A549 (cell line): ENCODE results near the gene ATXN7L1. TPM values are rescaled to one million over a fixed set of nuclear protein-coding genes. Genes with fewer than 3 reads are reported as not detected.

Experiments
- ATAC-seq, 2 experiments: fragments of 200-7000 bp in 1 of 2; fragments of >200 bp in 1 of 2; cut with Nextera tagmentation in 1 of 2; cut with Tn5 transposase in 1 of 2; 3 replicates each; pipeline versions ENCODE4 v1.8.0 to v1.9.1; 2018 to 2020; ENCODE audit warnings: mild to moderate bottlenecking in 1 of 2, moderate library complexity in 1 of 2
- CTCF ChIA-PET: fragments of 300-600 bp; sonication (Branson Sonifier 250); formaldehyde crosslinking; extraction: SDS; loops from one replicate; lab custom pipeline; 2021; ENCODE audit warnings: antibody characterized with exemption, inconsistent platforms; lab: Yijun Ruan, JAX
- POLR2A ChIA-PET: fragments of 350-600 bp; formaldehyde crosslinking; extraction: SDS; loops from one replicate; lab custom pipeline; 2021; ENCODE audit warnings: antibody characterized with exemption, inconsistent platforms; lab: Yijun Ruan, JAX
- DNase-seq, 2 experiments: peaks; one replicate each; pipeline versions ENCODE4 v3.0.0 to v3.0.0-alpha.2; 2011 to 2016; ENCODE audit warnings: low read depth in 1 of 2, low spot score in 1 of 2
- FAIRE-seq: peaks from 2 replicates; lab custom pipeline; 2011; peaks lifted over from hg19 to GRCh38; lab: Jason Lieb, UNC
- H3K27ac ChIP-seq, 2 experiments: fragments of >200 bp; sonication (Bioruptor Twin); formaldehyde crosslinking; 3 replicates each; pipeline ENCODE4 v1.5.1; 2016 to 2017
- H3K4me1 ChIP-seq: fragments of >200 bp; sonication (Bioruptor Twin); formaldehyde crosslinking; 3 replicates; pipeline ENCODE4 v1.6.1; 2016
- H3K4me2 ChIP-seq: fragments of >200 bp; sonication (Bioruptor Twin); formaldehyde crosslinking; 3 replicates; pipeline ENCODE4 v1.6.1; 2016
- H3K4me3 ChIP-seq: fragments of >200 bp; sonication (Bioruptor Twin); formaldehyde crosslinking; 3 replicates; pipeline ENCODE4 v1.5.1; 2016
- H3K9me3 ChIP-seq: fragments of >200 bp; sonication (Bioruptor Twin); formaldehyde crosslinking; 3 replicates; pipeline ENCODE4 v1.6.1; 2016
- BCL3 ChIP-seq: fragments of >200 bp; sonication (Bioruptor Twin); formaldehyde crosslinking; IDR thresholded peaks from 3 replicates; pipeline ENCODE4 v1.6.1; 2016
- CBX2 ChIP-seq: fragments of 200-600 bp; sonication (generic); IDR thresholded peaks from 2 replicates; pipeline ENCODE4 v1.6.1; 2016; ENCODE audit warnings: low read depth, mild to moderate bottlenecking, borderline replicate concordance
- CEBPB ChIP-seq, 2 experiments: fragments of >200 bp in 1 of 2; sonication (Bioruptor Twin) in 1 of 2; formaldehyde crosslinking in 1 of 2; IDR thresholded peaks; 2 replicates each; pipeline ENCODE4 v1.6.1; 2012 to 2016
- CHD2 ChIP-seq: fragments of 150-350 bp; IDR thresholded peaks from 2 replicates; pipeline ENCODE4 v1.6.1; 2014; ENCODE audit warnings: low read length; ENCODE audit not compliant: partially characterized antibody
- CHD4 ChIP-seq: fragments of 200-600 bp; sonication (generic); IDR thresholded peaks from 2 replicates; pipeline ENCODE4 v1.6.1; 2016; ENCODE audit warnings: antibody characterized with exemption, mild to moderate bottlenecking, borderline replicate concordance
- CTCF ChIP-seq: fragments of >200 bp; sonication (Bioruptor Twin); formaldehyde crosslinking; IDR thresholded peaks from 3 replicates; pipeline ENCODE4 v1.5.1; 2016
- E2F6 ChIP-seq: IDR thresholded peaks from 2 replicates; pipeline ENCODE4 v1.6.1; 2012; ENCODE audit warnings: low read depth, borderline replicate concordance
- EHMT2 ChIP-seq: fragments of 200-600 bp; sonication (generic); IDR thresholded peaks from 2 replicates; pipeline ENCODE4 v1.6.1; 2016; ENCODE audit warnings: antibody characterized with exemption, low read depth, mild to moderate bottlenecking, moderate library complexity
- ESRRA ChIP-seq: fragments of 150-350 bp; IDR thresholded peaks from 2 replicates; pipeline ENCODE4 v1.6.1; 2014; ENCODE audit warnings: mild to moderate bottlenecking, low read length, borderline replicate concordance
- FOXS1 ChIP-seq: fragments of 250-450 bp; sonication (Bioruptor Pico); IDR thresholded peaks from 2 replicates; pipeline ENCODE4 v1.5.0; 2020; ENCODE audit warnings: mild to moderate bottlenecking, moderate library complexity
- GATA3 ChIP-seq: IDR thresholded peaks from 2 replicates; pipeline ENCODE4 v1.6.1; 2012; ENCODE audit warnings: borderline replicate concordance
- HDAC2 ChIP-seq: fragments of 200-600 bp; sonication (generic); IDR thresholded peaks from 2 replicates; pipeline ENCODE4 v1.6.1; 2016
- HOXB13 ChIP-seq: fragments of 250-450 bp; sonication (Bioruptor Pico); IDR thresholded peaks from 2 replicates; pipeline ENCODE4 v1.5.0; 2020; ENCODE audit warnings: low read depth, mild to moderate bottlenecking, moderate library complexity
- JUNB ChIP-seq: fragments of >200 bp; sonication (Bioruptor Twin); formaldehyde crosslinking; IDR thresholded peaks from 2 replicates; pipeline ENCODE4 v1.6.1; 2016
- KDM1A ChIP-seq: fragments of 200-600 bp; sonication (generic); IDR thresholded peaks from 2 replicates; pipeline ENCODE4 v1.6.1; 2016; ENCODE audit warnings: low read depth, mild to moderate bottlenecking
- MAFK ChIP-seq: fragments of 450-650 bp; IDR thresholded peaks from 2 replicates; pipeline ENCODE4 v1.6.1; 2014; ENCODE audit not compliant: partially characterized antibody
- MAX ChIP-seq: IDR thresholded peaks from 2 replicates; pipeline ENCODE4 v1.6.1; 2012
- MYC ChIP-seq: IDR thresholded peaks from 2 replicates; pipeline ENCODE4 v1.6.1; 2012; ENCODE audit warnings: mild to moderate bottlenecking, inconsistent platforms, low read length, improper control_type of control experiment, borderline replicate concordance
- NFE2L2 ChIP-seq: fragments of 150-350 bp; conservative IDR thresholded peaks from 2 replicates; pipeline ENCODE4 v1.6.1; 2014; ENCODE audit warnings: low read length
- NR3C1 ChIP-seq: fragments of >200 bp; sonication (Bioruptor Twin); formaldehyde crosslinking; IDR thresholded peaks from 3 replicates; pipeline ENCODE4 v1.6.1; 2017
- PBX3 ChIP-seq: IDR thresholded peaks from 2 replicates; pipeline ENCODE4 v1.6.1; 2012
- POLR2AphosphoS2 ChIP-seq: conservative IDR thresholded peaks from 2 replicates; pipeline ENCODE4 v1.6.1; 2012; ENCODE audit warnings: low read length, improper control_type of control experiment, inconsistent platforms
- TFCP2L1 ChIP-seq: fragments of 250-450 bp; sonication (Bioruptor Pico); IDR thresholded peaks from 2 replicates; pipeline ENCODE4 v1.5.0; 2021; ENCODE audit warnings: mild to moderate bottlenecking
- TP53 ChIP-seq: fragments of 250-450 bp; sonication (Bioruptor Pico); IDR thresholded peaks from 2 replicates; pipeline ENCODE4 v1.5.0; 2021; ENCODE audit warnings: mild to moderate bottlenecking, moderate library complexity
- USF2 ChIP-seq: fragments of 450-650 bp; IDR thresholded peaks from 2 replicates; pipeline ENCODE4 v1.6.1; 2014; ENCODE audit warnings: antibody characterized with exemption
- ZC3H11A ChIP-seq: fragments of 450-650 bp; IDR thresholded peaks from 2 replicates; pipeline ENCODE4 v1.6.1; 2014; ENCODE audit warnings: antibody characterized with exemption, mild to moderate bottlenecking
- WGBS: methylation state at CpG from one replicate; pipeline ENCODE4 v1.1.6; 2017; ENCODE audit errors: missing lambda C conversion rate; 5-methylcytosine and 5-hydroxymethylcytosine counted together
- polyA plus RNA-seq, 4 experiments: library from polyadenylated mRNA; depleted of rRNA in 3 of 4; stranded (reverse); fragments of >200 nt; fragmentation: RNase III in 1 of 4; extraction: RNeasy Plus Mini Kit Qiagen cat#74134 plus additional on column Dnase treatment in 1 of 4; gene quantifications; 2 replicates in 3 of 4; 3 replicates in 1 of 4; pipeline ENCODE4 v1.2.3, GENCODE V29; 2011 to 2017

The ATXN7L1 gene
- polyA plus RNA-seq, 2 of the 4 experiments (the other 2 are of a cell fraction): 4.5 to 5.7 TPM

GRCh38 chr7:105875505-105875904, 894 bp downstream of the ATXN7L1 start:
- H3K4me2 ChIP-seq: peak overlapping the region; percentile 96
- peak overlapping the region; percentile 84 for H3K4me3 ChIP-seq
- ATAC-seq (no peak), FAIRE-seq (no peak), DNase-seq (no peak)
- ChIA-PET POLR2A (no interaction called here), CTCF (interaction anchor here (0.6 to 1.7 kb wide), 2 partner anchors 114 to 145 kb away, joined by 3 to 5 read pairs; no protein-coding TSS in a partner anchor)
- H3K9me3 ChIP-seq: no peaks in the 10 kb centered on the region
- TF ChIP-seq POLR2AphosphoS2 (no peak), MYC (no peak), HDAC2 (no peak), TFCP2L1 (no peak), USF2 (no peak), GATA3 (no peak), KDM1A (no peak), CHD2 (no peak), BCL3 (no peak), MAX (no peak), FOXS1 (CRISPR knock-in tag) (no peak)
- H3K4me1 ChIP-seq: peaks cover 24% of the 10 kb centered on the region
- peak overlapping the region; percentile 91 to 93 for H3K27ac ChIP-seq
- WGBS: 55% methylated on average over 4 of the region's 4 CpGs

- peaks cover 23% of the 10 kb centered on the region for H3K4me1 ChIP-seq
- TF ChIP-seq BCL3: no peak
- TF ChIP-seq PBX3: no peak
- TF ChIP-seq POLR2AphosphoS2: no peak
- no peak for TF ChIP-seq FOXS1 (CRISPR knock-in tag)
- no peak for TF ChIP-seq EHMT2
- TF ChIP-seq CBX2: no peak
- TF ChIP-seq NR3C1: no peak
- WGBS: 95% methylated on average over 6 of the region's 6 CpGs
- FAIRE-seq (no peak), DNase-seq (no peak), ATAC-seq (no peak)
- ChIA-PET CTCF (interaction anchor here (0.7 kb wide), 1 partner anchor 91 kb away, joined by 3 read pairs; no protein-coding TSS in a partner anchor), POLR2A (no interaction called here)
- no peak overlapping the region for H3K4me2 ChIP-seq
- no peak overlapping the region for H3K27ac ChIP-seq
- no peak overlapping the region for H3K4me3 ChIP-seq
- no peaks in the 10 kb centered on the region for H3K9me3 ChIP-seq
These were observed 2.3 kb downstream of the ATXN7L1 start for GRCh38 chr7:105874055-105874454.

GRCh38 chr7:105872491-105872890, 3.9 kb downstream of the ATXN7L1 start:
- TF ChIP-seq E2F6 (no peak), MAFK (no peak), HOXB13 (CRISPR knock-in tag) (no peak), JUNB (no peak), ZC3H11A (no peak), CHD4 (no peak), TP53 (CRISPR knock-in tag) (no peak), NFE2L2 (no peak), POLR2AphosphoS2 (no peak), CEBPB (IDR thresholded peaks at IDR 0.05) (no peak), MAX (no peak), HDAC2 (no peak), CTCF (no peak), ESRRA (no peak), EHMT2 (no peak), TFCP2L1 (no peak)
- DNase-seq (no peak), ATAC-seq (no peak), FAIRE-seq (no peak)
- ChIA-PET CTCF (interaction anchor here (0.6 kb wide), 1 partner anchor 106 kb away, joined by 3 read pairs; no protein-coding TSS in a partner anchor), POLR2A (no interaction called here)
- Histone ChIP-seq H3K4me2 (no peak overlapping the region), H3K4me3 (no peak overlapping the region), H3K9me3 (no peaks in the 10 kb centered on the region), H3K27ac (no peak overlapping the region), H3K4me1 (peaks cover 8% of the 10 kb centered on the region; the same call in 2 of the 3 replicates)
- 94% methylated on average over 5 of the region's 5 CpGs for WGBS
